GM23338 (cell line): ENCODE measurements around the gene ZFYVE21.

Source experiments
- CREB1 ChIP-seq: fragments of 250-450 bp; sonication (Bioruptor Pico); IDR thresholded peaks from 2 replicates; pipeline ENCODE4 v1.5.0; 2020; ENCODE audit warnings: low read depth, mild to moderate bottlenecking, moderate library complexity
- ETS1 ChIP-seq: IDR thresholded peaks from 2 replicates; pipeline ENCODE4 v1.6.1; 2016; ENCODE audit warnings: antibody characterized with exemption
- EZH2 ChIP-seq: fragments of 200-600 bp; sonication (generic); IDR thresholded peaks from one replicate; pipeline ENCODE4 v1.8.0; 2017; ENCODE audit warnings: antibody characterized with exemption, mild to moderate bottlenecking, low read depth; ENCODE audit not compliant: unreplicated experiment
- EZH2phosphoT487 ChIP-seq: fragments of 200-600 bp; sonication (generic); IDR thresholded peaks from one replicate; pipeline ENCODE4 v1.8.1; 2018; ENCODE audit warnings: antibody characterized with exemption; ENCODE audit not compliant: unreplicated experiment
- JUNB ChIP-seq: IDR thresholded peaks from one replicate; pipeline ENCODE4 v1.6.1; 2016; ENCODE audit warnings: antibody characterized with exemption; ENCODE audit not compliant: unreplicated experiment
- NANOG ChIP-seq: IDR thresholded peaks from 2 replicates; pipeline ENCODE4 v1.6.1; 2016; ENCODE audit warnings: antibody characterized with exemption, borderline replicate concordance
- POLR2AphosphoS5 ChIP-seq: IDR thresholded peaks from 2 replicates; pipeline ENCODE4 v1.6.1; 2016; ENCODE audit warnings: antibody characterized with exemption, low read depth
- ZNF331 ChIP-seq: fragments of 250-450 bp; sonication (Bioruptor Pico); IDR thresholded peaks from 2 replicates; pipeline ENCODE4 v1.5.0; 2020; ENCODE audit warnings: low read depth, mild to moderate bottlenecking, moderate library complexity
- TF ChIP-seq, protein P1 (sequence below), 2 experiments: fragments of 200-600 bp in 1 of 2; sonication (generic) in 1 of 2; conservative IDR thresholded peaks; 2 replicates each; pipeline versions ENCODE4 v1.5.1 to v1.6.1; 2016 to 2017; ENCODE audit warnings: antibody characterized with exemption in 2 of 2, low read depth in 2 of 2, mild to moderate bottlenecking in 2 of 2, moderate library complexity in 1 of 2
- TF ChIP-seq, protein P2 (sequence below): IDR thresholded peaks from one replicate; pipeline ENCODE4 v1.6.1; 2018; ENCODE audit warnings: antibody characterized with exemption; ENCODE audit not compliant: unreplicated experiment

GRCh38 chr14:103688906-103689902 is 26.4 kb upstream of the ZFYVE21 start:
- TF ChIP-seq POLR2AphosphoS5: no peak
- TF ChIP-seq, protein P1, sequence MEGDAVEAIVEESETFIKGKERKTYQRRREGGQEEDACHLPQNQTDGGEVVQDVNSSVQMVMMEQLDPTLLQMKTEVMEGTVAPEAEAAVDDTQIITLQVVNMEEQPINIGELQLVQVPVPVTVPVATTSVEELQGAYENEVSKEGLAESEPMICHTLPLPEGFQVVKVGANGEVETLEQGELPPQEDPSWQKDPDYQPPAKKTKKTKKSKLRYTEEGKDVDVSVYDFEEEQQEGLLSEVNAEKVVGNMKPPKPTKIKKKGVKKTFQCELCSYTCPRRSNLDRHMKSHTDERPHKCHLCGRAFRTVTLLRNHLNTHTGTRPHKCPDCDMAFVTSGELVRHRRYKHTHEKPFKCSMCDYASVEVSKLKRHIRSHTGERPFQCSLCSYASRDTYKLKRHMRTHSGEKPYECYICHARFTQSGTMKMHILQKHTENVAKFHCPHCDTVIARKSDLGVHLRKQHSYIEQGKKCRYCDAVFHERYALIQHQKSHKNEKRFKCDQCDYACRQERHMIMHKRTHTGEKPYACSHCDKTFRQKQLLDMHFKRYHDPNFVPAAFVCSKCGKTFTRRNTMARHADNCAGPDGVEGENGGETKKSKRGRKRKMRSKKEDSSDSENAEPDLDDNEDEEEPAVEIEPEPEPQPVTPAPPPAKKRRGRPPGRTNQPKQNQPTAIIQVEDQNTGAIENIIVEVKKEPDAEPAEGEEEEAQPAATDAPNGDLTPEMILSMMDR (conservative IDR thresholded peaks at IDR 0.05; ENCODE audit: low read depth in 2 of 2): no peak
- TF ChIP-seq EZH2: no peak
- no peak for TF ChIP-seq EZH2phosphoT487
- TF ChIP-seq CREB1 (CRISPR knock-in tag): no peak
- TF ChIP-seq, protein P2, sequence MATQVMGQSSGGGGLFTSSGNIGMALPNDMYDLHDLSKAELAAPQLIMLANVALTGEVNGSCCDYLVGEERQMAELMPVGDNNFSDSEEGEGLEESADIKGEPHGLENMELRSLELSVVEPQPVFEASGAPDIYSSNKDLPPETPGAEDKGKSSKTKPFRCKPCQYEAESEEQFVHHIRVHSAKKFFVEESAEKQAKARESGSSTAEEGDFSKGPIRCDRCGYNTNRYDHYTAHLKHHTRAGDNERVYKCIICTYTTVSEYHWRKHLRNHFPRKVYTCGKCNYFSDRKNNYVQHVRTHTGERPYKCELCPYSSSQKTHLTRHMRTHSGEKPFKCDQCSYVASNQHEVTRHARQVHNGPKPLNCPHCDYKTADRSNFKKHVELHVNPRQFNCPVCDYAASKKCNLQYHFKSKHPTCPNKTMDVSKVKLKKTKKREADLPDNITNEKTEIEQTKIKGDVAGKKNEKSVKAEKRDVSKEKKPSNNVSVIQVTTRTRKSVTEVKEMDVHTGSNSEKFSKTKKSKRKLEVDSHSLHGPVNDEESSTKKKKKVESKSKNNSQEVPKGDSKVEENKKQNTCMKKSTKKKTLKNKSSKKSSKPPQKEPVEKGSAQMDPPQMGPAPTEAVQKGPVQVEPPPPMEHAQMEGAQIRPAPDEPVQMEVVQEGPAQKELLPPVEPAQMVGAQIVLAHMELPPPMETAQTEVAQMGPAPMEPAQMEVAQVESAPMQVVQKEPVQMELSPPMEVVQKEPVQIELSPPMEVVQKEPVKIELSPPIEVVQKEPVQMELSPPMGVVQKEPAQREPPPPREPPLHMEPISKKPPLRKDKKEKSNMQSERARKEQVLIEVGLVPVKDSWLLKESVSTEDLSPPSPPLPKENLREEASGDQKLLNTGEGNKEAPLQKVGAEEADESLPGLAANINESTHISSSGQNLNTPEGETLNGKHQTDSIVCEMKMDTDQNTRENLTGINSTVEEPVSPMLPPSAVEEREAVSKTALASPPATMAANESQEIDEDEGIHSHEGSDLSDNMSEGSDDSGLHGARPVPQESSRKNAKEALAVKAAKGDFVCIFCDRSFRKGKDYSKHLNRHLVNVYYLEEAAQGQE: no peak
- TF ChIP-seq NANOG: no peak
- TF ChIP-seq ZNF331 (CRISPR knock-in tag): no peak
- no peak for TF ChIP-seq JUNB
- TF ChIP-seq ETS1: no peak
